Astrocyte of the cerebellum (primary cell): Measurements from ENCODE around the gene SLC35F6.

Source experiments
- DNase-seq: peaks from one replicate; pipeline ENCODE4 v3.0.0-alpha.2; 2011; ENCODE audit warnings: low read depth
- H3K4me3 ChIP-seq: 2 replicates; pipeline ENCODE4 v1.5.1; 2011; ENCODE audit warnings: mild to moderate bottlenecking, low read depth, low read length, moderate library complexity
- CTCF ChIP-seq: IDR thresholded peaks from 2 replicates; pipeline ENCODE4 v1.5.1; 2012; ENCODE audit warnings: low read length, low read depth, moderate library complexity, mild to moderate bottlenecking; ENCODE audit errors: missing control alignments
- in situ Hi-C: cut with HindIII; loops from 2 replicates; pipeline ENCODE4 v1.10.0; 2017; ENCODE audit warnings: low sequenced_read_pairs

SLC35F6 gene

GRCh38 chr2:26769089-26769761 lies 5.1 kb downstream of the SLC35F6 start:
- no peak for TF ChIP-seq CTCF
- no peak overlapping the region for H3K4me3 ChIP-seq
- DNase-seq = no peak
- in situ Hi-C loops = no loop called here

GRCh38 chr2:26770986-26771586 lies 7.0 kb downstream of the SLC35F6 start:
- DNase-seq = peak; percentile 35
- H3K4me3 ChIP-seq = no peak overlapping the region
- TF ChIP-seq CTCF = peak; percentile 36
- in situ Hi-C loops = no loop called here

GRCh38 chr2:26772064-26773001 lies 8.2 kb downstream of the SLC35F6 start:
- H3K4me3 ChIP-seq = no peak overlapping the region
- TF ChIP-seq CTCF = no peak
- DNase-seq = no peak
- in situ Hi-C loops = no loop called here

GRCh38 chr2:26776195-26776800 lies 12.2 kb downstream of the SLC35F6 start:
- in situ Hi-C loops = no loop called here
- no peak for DNase-seq
- no peak for TF ChIP-seq CTCF
- no peak overlapping the region for H3K4me3 ChIP-seq

- in situ Hi-C loops = no loop called here
- no peak overlapping the region for H3K4me3 ChIP-seq
- no peak for DNase-seq
- TF ChIP-seq CTCF = no peak
Measured at GRCh38 chr2:26778098-26778497, 14.0 kb downstream of the SLC35F6 start.

- DNase-seq = no peak
- no peak for TF ChIP-seq CTCF
- in situ Hi-C loops = no loop called here
- H3K4me3 ChIP-seq = no peak overlapping the region
Measured at GRCh38 chr2:26778507-26778906, 14.4 kb downstream of the SLC35F6 start.
